NCI-H748 (cell line): Measurements from ENCODE around the gene PANX3.

ENCODE experiments used
- DNase-seq: peaks from one replicate; lab custom pipeline; 2025; ENCODE audit not compliant: unreplicated experiment; lab: John Stamatoyannopoulos, UW

The PANX3 gene

DNA sequence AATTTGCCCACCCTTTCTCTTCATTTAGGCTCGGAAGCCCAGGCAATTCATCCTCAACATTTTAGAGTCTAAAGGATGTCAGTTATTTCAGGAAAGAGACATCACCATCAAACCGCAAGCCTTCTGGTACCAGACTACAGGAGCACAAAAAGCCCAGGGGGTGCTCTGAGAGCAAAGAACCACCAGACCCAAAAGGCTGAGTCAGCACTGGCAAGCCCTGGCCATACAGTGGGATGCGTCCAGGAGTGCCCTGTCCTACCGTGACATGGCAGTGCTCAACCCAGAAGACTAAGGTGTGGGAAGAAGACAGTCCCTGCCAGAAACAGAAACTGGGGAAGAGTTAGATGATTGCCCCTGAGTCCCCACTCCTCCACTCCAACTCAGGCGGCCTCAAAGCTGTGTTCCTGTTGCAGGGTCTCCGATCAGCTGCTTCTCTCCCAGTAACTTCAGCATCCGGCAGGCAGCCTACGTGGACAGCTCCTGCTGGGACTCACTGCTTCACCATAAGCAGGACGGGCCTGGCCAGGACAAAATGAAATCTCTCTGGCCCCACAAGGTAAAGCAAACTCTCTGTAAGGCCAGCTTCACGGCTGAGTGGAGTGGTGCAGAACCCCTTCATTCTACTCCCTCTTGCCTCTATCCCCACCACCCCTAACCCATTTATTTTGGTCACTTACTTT lies 1.5 kb downstream of the PANX3 start:
- DNase-seq: no peak

DNA sequence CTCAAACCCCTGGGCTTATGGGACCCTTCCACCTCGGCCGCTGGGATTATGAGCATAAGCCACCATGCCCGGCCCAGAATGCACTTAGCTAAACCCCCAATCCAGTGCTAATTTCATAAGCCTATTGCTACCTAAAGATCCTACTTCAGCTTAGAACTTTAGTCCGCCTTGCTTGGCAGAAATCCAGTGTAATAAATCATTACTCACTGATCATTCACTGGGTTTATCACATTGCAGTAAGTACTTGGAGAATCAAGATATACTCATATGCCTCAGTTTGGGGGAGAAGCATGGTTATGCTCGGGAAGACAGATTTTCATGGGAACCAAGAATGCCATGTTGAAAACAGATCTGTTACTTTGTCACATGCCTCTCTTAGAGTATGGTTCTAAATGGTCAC lies 7.6 kb downstream of the PANX3 start:
- no peak for DNase-seq

DNA sequence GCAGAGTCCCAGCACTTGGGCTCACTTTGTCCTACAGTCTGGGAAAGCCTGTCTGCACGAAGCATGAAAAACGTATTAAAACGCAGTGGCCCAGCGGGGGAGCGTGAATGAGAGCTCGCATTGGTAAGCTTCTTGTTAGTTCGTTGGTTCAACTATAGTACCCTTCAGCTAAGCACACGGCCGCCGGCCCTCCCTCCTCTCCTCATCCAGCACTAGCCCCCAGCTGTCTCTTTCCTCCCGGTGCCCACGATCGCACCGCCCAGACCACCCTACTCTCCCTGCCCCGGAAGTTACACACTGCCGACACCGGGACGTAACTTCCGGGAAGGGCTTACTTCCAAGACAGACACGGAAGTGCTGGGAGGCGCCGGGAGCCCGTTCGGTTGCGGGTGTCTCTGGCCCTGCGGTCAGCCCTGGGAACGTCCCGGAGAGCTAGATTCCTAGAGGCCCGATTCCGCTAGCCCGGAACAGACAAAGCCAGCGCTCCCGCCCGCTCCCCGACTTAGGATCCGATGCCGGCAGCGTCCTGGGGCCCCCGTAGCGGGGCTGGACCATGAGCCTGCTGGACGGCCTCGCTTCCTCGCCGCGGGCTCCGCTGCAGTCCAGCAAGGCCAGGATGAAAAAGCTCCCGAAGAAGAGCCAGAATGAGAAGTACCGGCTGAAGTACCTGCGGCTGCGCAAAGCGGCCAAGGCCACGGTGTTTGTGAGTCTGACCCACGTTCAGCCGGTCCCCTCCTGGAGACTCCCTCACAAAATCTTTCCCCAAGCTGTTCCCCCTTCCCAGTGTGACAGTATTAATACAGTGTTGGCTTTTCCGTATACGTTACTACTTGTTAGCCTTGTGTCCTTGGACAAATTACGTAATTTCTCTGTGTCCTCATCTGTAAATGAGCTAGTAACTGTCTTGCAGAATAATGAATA lies 11.6 kb downstream of the PANX3 start, which contains the start of gene TBRG1:
Gene TBRG1 (plus strand): TSS at position 334 of the 921 bp plus-strand sequence. CDS start 220 bp downstream, at position 554.
- DNase-seq: peak; percentile 90

DNA sequence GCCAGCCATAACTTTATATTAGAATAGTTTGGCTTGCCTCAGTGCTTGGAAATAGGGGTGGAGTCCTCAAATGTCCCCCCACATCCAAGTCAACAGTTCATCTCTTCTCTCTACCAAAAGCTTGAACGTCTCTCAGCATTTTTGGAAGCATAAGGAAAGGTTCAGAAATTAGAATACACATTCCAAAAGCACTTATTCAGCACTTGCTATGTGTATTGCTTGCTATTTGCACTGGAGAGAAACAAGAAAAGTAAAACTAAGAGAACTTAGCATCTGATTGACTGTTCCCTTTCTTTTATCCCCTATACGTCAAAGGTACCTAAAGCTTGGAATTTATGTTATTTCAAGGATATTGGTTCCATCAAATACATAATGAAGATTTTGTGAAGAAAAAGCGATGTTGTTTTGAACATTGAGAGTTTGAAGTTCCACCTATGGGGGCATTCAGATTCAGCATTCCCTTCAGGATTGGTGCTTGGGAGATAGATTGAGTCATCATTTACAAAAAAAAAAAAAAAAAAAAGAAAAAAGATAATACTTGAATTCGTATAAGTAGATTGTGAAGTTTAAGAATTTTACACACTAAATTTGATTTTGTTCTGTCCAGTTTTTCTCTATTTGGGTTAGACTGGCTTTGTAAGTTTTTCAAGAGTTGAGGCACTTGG lies 12.8 kb downstream of the PANX3 start:
- no peak for DNase-seq

DNA sequence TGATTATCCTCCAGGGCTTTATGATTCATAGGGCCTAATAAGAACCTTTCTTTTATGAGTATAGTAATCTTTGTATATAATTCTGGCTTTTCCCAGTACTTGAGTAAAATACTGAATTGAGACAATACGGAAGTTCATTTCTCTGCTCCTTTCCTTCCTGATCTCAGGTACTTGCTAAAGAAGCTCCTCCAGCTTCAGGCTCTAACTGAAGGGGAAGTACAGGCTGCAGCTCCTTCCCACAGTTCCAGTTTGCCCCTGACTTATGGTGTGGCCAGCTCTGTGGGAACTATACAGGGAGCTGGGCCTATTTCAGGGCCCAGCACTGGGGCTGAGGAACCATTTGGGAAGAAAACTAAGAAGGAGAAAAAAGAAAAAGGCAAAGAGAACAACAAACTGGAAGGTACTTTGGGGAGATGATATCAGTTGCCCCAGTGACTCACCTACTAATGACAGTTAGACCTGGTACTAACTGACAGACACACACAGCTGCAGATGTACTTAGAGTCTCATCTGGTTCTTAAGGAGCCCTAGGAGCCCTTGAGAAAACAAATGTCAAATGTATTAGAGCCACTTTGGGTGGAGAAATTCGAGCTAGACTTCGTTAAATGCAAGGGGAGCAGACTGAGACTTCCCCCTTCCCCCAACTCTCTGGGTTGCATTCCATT lies 14.4 kb downstream of the PANX3 start:
- DNase-seq: no peak

GRCh38 chr11:124627546-124627945 lies 16.3 kb downstream of the PANX3 start:
- no peak for DNase-seq

GRCh38 chr11:124629961-124630360 lies 18.7 kb downstream of the PANX3 start:
- no peak for DNase-seq

- no peak for DNase-seq
These were observed 22.1 kb downstream of the PANX3 start for GRCh38 chr11:124633355-124633754.

DNA sequence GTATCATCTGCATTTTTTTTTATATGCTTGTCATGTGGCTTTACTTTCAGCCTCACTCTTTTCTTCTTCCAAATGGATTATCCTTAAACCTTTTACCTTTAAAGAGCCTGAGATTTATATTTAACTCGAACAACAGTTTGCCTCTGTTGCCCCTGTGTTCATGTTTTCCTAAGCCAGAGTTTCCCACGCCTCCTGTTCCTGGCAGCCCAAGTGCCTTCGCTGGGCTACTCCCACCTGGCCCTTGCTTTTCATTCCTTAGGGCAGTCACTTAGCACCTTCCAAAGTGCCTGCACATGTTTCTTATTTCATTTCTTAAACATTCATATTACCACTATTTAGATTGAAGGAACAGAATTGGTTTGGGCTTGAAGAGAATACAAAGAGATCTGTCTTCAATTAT lies 24.7 kb downstream of the PANX3 start:
- no peak for DNase-seq

DNA sequence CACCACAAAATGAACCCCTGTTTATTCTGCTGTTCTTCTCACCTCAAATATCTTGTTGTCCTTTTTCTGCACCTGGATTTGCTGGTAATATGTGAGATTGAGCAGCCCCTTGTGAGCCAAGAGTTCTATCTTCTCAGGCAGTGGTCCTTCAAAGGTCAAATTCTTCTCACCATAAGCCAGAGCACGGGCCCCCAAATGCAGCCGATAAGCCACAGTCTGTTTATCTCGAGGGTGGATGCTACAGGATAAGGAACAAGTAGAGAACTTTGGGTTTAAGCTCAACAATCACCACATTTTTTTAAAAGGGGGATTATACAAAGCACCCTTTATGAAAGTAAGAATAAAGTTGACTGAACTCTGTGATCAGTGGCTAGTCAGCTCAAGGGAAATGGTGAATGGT lies 27.3 kb downstream of the PANX3 start:
- DNase-seq: no peak

DNA sequence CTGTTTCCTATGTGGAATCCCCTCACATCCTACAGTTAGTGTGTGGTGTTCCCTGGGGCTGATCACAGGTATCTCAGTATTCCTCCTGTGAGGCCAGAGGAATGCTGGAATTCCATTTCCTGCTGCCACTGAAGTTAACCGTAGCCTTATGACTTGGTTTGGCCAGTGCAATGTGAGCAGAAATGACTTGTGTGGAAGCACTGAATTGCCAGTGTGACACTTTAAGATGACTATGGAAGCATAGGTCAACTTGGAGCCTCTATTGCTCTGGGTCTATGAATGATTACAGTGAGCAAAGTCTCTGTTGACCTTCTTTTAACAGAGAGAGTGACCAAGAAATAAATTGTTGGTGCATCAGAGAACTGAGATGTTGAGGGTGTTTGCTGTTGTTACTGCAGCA lies 28.0 kb downstream of the PANX3 start:
- no peak for DNase-seq

GRCh38 chr11:124640666-124641065 lies 29.4 kb downstream of the PANX3 start:
- DNase-seq: peak; percentile 7

GRCh38 chr11:124642628-124643027 lies 31.4 kb downstream of the PANX3 start:
- DNase-seq: no peak

GRCh38 chr11:124643042-124643604 lies 31.9 kb downstream of the PANX3 start:
- DNase-seq: no peak

- DNase-seq: no peak
These were observed 32.6 kb downstream of the PANX3 start for GRCh38 chr11:124643605-124644425.

GRCh38 chr11:124644426-124645280 lies 33.4 kb downstream of the PANX3 start:
- peak; percentile 56 for DNase-seq

DNA sequence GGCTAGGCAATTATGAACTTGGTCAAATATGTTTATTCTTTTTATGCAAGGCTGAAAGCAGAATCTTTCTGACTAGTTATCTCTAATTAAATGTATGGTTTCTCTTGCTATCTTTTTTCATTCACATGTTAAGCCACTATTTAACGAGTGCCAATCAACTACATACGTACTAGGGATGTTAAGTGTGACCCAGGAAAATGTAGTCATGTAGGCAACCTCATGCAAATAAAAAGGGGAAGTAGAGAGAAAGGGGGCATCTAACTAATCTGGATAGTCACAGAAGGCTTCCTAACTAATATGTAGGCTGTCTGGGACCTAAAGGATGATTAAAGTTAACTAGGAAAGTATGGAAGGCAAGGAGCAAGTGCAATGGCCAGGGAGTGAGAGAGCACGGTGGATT lies 34.9 kb downstream of the PANX3 start:
- DNase-seq: no peak

DNA sequence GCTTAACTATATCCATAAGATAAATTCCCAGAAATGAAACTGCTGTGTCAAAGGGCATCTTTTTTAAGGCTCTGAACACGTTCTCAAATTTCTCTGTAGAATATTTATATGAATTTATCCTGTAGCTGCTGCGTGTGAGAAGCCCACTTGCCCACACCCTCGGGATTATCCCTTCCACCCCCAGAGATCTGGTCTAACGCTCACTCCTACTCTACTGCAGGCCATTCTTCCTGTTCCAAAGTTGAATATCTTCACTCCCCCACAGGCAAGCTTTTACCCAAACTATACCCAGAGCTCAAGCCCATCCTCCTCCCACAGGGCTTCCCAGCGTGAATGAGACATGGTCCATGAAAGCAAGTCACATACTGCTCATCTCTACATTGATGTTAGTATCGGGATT lies 37.4 kb downstream of the PANX3 start:
- DNase-seq: no peak
